GM21423 (cell line): Measurements from ENCODE around the gene LELP1.
"Not testable (repeated sequence)": the region's sequence is repeated elsewhere in the genome, so short reads cannot be mapped to it uniquely, and the experiment has no call there.

Experiments used
- ATAC-seq: cut with Tn5 transposase; IDR thresholded peaks from one replicate; pipeline ENCODE4 v1.9.1; 2021; ENCODE audit warnings: mild to moderate bottlenecking, moderate library complexity; ENCODE audit not compliant: unreplicated experiment

Gene LELP1

GRCh38 chr1:153228491-153228890 is 25.3 kb downstream of the LELP1 start:
- no peak for ATAC-seq

DNA sequence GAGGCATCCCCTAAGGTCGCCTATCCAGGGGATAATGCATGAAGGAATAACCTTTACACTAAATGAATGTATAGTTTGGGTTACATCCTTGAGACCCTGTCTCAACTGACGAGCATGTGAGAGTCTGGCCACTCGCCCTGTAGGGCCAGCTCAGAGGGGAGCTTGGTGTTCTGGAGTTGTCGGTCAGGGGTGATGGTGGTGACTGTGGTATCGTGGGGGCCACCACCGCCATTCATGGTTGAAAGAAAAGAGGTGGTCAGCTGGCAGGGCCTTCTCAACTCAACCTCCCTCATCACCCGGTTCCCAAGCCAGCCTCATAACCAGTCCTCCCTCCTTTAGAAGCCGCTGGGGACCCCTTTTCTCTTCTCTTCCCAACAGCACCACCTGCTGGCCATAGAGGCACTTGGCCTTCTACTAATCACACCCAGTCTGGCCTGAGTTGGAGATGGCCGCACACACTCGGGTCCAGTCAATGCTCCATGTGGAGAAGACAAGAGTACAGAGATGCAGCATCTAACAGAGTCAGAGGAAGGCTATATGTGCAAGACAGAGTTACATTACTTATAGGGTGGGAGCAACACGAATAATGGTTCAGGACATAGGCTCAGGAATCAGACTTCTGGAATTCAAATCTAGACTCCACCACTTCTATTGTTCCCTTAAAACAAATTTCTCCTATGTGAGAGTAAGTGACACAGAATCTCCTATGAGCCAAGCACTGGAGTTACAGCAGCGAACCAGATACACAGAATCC is 26.0 kb downstream of the LELP1 start:
- ATAC-seq, result not testable (repeated sequence)

GRCh38 chr1:153231363-153231762 is 28.1 kb downstream of the LELP1 start:
- no peak for ATAC-seq

DNA sequence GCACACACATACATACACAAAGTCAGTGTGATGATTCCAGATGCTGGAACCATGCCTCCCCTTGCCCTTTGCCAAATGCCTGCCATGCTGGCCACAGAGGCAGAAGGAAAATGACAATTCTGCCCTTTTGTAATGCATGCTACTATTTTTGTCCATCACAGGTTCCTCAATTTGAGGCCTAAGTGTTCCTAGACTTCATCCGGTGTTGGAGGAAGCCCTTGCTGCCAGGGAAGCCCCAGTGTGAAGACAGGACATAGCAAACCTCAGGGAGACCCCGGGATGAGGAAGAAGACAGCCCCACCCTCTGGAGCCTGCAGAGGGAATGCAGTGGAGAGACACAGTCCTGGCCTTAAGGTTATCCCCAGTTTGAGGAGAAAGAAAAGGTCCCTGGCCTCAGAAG is 28.6 kb downstream of the LELP1 start:
- ATAC-seq, result no peak

DNA sequence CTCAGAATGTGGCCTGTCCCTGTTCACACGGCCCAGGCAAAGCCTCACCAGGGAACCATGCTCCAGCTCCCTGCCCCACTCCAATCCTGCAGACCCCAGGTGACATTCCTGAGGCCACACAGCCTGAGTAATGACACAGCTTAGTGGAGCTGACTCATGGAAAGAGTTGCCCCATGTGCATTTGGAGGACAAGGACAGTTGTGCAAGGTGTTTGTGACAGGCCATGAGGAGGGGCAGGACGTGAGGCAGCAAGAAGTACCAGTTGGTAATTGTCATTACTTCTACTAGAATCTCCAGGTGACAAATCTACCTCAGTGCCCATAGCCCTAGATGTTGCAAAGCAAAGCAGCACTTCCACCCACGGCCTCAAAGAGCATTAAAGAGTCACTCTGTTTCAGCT is 29.3 kb downstream of the LELP1 start:
- ATAC-seq, result no peak

DNA sequence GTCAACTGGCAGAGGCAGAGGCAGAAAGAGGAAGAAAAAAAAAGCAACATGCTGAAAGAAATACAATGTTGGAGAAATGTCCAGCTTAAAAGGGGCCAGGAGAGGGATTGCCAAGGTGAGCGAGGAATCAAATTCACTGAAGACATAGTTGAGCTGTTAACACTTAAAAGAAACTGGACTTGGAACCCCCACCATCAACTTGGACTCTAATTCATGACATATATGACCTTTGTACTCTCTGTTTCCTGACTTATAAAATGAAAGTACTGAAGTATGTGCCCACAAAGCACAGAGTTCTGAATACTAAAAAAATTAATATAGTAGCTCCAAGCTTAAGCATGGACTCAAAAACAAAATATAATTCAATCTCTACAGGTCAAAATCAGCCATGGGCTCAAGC is 30.2 kb downstream of the LELP1 start:
- ATAC-seq, result no peak

DNA sequence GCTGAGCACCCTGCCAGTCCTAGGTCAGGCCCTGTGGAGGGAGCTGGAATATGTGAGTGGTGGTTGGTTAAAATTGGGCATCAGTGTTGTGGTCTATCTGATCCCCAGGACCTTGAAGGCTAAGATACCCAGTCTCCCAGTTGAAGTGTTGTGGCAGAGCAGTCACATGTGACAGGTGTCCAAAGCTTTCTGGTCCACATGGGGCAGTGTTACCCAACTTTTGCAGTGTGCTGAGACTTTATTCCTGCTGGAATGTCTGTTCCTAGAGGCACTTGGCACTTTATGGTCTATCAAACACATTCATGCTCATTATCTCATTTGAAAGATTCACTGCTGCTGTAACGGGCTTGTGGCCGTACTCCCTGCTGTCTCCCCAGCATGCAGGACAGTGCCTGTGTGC is 35.3 kb downstream of the LELP1 start:
- ATAC-seq, result no peak

- ATAC-seq, result no peak
Observed at GRCh38 chr1:153242160-153242559, 38.9 kb downstream of the LELP1 start.

GRCh38 chr1:153245466-153245865 is 42.2 kb downstream of the LELP1 start:
- no peak for ATAC-seq

- no peak for ATAC-seq
Observed at GRCh38 chr1:153246018-153246417, 42.8 kb downstream of the LELP1 start.

DNA sequence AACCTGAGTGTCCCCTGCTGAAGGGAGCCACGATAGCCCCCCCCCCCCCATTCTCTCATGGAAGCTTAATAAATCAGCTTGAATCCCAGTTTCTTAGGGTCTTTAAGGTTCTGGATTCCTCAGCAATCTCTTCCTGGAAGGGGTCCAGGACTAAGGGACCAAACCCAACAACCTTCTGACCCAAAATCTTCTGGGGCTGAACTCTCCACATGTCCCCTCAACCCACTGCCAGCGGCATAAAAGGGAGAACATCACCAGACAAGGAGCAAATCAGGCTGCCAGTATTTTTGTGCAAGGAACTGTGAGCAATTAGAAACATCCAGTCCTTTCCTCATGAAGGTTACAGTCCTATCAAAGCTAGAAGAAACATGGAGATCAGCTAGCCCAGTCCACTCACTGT is 43.6 kb downstream of the LELP1 start:
- ATAC-seq, result no peak

DNA sequence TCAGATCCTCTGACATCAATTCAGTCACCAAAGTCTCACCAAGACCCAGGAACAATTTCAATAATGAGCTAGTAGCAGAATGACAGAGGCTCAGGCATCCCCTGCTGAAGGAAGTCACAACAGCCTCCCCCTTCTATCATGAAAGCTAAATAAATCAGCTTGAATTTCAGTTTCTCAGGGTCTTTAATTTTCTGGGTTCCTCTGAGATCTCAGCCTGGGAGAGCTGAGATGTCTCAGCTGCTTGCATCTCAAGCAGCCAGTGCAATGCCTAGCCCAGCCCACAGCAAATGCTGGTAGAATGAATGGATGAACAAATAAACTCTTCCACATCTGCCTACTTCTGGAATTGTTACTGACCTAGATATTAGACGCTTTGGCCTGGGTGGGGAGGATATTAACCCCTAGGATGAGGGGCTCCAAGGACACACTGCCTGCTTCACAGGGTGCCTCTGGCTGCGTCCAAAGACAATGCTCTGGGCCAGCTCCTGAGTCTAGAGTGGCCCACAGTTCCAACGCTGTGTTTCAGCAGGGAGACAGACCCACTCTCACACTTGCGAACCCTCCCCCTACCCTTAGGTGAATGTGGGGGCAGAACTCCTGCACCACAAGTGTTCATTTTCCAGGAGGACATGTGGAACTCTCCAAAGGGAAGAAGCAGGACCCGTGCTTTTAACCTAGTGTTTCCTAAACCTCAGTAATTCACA is 45.1 kb downstream of the LELP1 start:
- no peak for ATAC-seq

- ATAC-seq, result no peak
Observed at GRCh38 chr1:153250166-153250565, 46.9 kb downstream of the LELP1 start.

DNA sequence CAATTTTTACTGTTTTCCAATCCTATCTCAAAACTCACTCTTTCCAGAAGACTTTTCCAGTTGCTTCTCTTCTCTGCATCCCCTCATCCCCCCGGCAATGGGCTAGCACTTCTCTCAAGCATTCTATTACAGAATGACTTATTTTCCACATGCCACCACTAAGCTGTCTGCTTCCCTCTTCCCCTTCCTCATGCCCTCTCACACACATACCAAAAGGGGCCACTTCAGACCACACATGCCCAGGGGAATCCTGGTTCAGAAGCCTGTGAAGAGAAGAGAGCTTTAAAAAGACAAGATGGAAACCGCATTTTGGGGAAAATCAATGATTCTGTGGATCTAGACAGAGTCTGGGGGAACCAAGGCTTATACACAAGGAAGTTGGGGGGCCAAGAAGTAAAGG is 47.9 kb downstream of the LELP1 start:
- no peak for ATAC-seq

DNA sequence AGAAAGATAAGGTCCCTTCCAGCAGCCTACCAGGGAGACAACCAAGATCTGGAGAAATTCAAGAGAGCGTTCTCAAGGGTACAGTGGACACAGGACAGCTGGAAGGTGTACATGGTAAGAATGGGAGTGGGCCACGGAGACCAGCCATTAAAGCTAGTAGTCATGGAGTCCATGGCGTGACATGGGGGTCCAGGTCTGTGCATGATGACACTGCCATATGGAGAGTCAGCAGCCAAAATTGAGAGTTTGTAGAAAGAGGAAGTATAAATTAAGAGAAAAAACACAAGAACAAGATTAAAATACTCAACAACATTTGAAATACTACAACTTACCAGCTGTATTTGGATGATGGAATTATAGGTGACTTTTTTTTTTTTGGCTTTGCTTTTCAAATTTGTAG is 48.3 kb downstream of the LELP1 start:
- ATAC-seq, result no peak

GRCh38 chr1:153251988-153252387 is 48.8 kb downstream of the LELP1 start:
- no peak for ATAC-seq

DNA sequence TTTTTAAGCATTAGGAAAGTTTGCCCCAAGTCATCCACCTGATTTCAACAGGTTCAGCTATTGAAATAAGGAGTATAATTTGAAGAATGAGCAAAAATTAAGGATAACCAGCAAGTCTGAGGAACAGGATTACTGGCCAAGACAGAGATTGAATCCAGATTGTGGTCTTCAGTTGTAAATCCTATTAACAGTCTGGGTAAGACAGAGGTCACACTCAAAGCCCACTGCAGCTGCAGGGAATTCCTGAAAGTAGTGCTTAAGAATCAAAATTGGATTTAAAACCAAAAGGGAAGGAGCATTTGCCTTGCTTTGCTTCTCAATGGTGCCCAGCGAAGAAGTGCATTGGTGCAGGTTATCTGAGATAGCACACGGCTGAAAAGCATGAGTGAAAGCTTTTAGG is 49.8 kb downstream of the LELP1 start:
- ATAC-seq, result no peak

DNA sequence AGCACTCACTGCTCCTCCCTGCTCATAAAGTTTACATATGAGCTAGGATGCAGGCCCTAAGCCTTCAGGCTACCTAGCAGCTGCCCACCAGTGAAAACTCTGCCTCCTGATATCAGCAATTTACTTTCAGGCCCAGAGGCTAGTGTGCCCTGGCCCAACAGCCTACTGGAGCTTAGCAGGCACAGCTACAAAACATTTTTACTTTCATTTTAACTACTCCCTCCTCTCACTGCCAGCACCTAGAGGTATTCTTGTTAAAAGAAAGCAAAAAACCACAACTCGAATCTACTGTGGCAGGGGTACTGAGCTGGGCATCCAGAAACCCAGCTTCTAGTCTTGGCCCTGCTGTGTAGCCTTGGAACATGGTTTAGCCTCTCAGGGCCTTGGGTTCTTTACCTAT is 50.5 kb downstream of the LELP1 start:
- ATAC-seq, result no peak
